Cerebellar cortex (tissue), 1 donor: ENCODE results near the gene CARD19.

Experiments used
- DNase-seq: peaks from one replicate; pipeline ENCODE4 v3.0.0-alpha.2; 2015; ENCODE audit warnings: low spot score

The CARD19 gene

GRCh38 chr9:93120846-93121315, 24.9 kb downstream of the CARD19 start:
- no peak for DNase-seq

- no peak for DNase-seq
Observed at GRCh38 chr9:93121316-93122241, 25.6 kb downstream of the CARD19 start.

DNA sequence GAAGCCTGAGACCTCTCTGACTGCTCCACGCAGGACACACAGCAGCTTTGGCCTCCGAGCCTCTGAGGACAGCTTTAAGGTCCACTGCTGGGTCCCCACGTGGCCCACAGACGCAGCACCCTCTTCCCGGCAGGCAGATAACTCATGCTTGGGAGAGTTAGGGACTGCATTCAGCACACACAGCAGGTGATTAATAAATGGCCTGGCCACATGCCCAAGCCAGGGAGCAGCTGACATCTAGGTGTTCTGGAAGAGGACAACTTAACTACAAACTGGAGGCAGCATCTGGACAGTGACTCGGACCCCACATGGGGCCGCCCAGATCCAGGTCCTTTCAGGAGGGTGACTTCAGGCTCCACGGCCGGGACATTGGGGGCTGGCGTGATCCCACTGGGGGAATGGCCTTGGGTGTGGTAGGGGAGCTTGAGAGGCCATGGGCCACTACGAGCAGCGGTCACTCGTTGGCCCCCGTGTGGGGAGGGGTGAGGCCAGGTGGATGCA, 26.8 kb downstream of the CARD19 start:
- no peak for DNase-seq

- no peak for DNase-seq
Observed at GRCh38 chr9:93123561-93124283, 27.7 kb downstream of the CARD19 start.

- DNase-seq = no peak
Observed at GRCh38 chr9:93124793-93125192, 28.8 kb downstream of the CARD19 start.

- no peak for DNase-seq
Observed at GRCh38 chr9:93125331-93125894, 29.4 kb downstream of the CARD19 start.

- no peak for DNase-seq
Observed at GRCh38 chr9:93126151-93126781, 30.2 kb downstream of the CARD19 start.

DNA sequence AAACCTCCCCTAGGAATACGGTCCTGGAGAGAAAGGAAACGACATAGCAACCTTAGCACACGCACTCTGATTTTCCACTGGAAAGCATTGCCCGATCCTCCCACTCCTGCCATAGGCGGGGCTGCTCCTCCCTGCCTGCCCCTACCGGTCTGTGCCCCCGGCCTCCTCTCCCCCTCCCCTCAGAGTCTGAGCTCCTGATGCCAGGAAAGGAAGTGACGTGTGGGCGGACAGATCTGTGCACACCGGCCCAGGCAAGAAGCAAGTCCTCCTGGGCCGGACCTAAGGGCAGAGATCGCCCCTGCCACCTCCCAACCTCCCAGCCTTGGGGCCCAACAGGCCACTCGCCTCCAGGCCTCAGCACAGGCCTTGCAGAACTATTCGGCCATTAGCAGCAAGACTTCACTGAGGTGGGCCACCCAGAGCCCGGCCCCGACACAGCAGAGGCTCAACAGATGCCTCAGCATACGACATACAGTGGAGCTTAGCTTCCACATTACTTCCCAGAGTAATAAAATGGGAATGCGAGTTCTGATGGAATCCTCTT, 30.9 kb downstream of the CARD19 start:
- no peak for DNase-seq

GRCh38 chr9:93127395-93127911, 31.4 kb downstream of the CARD19 start:
- no peak for DNase-seq

DNA sequence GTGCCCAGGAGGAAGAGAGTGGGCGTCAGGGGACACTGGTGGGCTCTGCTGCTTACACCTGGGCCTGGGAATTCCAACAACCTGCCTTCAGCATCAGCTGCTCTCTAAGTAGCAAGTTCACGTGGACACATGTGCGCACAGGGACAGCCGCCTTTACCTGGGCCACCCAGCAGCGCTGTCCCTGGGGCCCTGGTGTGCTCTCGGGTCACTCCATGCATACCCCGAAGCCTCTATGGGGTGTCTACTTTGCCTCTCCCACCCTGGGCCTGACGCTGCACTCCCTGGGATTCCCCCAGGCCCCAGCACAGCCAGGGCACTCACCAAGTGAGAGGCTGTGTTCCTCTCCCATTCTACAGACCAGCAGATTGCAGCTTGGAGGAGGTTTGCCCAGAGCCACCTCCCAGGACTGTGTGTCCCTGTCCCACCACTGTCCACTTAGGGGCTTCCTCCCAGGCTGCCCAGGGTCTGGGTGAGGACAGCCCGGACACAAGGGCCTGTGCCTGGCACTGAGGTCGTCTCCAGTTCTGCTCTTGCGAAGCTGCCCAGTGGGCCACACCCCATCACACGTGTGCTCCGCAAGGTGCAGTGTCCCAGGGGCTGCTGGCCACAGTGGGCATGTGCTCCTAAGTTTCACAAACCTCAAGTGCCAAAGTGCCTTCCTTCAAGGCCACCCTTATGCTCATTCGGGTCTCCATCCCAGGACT, 32.1 kb downstream of the CARD19 start:
- DNase-seq = no peak

DNA sequence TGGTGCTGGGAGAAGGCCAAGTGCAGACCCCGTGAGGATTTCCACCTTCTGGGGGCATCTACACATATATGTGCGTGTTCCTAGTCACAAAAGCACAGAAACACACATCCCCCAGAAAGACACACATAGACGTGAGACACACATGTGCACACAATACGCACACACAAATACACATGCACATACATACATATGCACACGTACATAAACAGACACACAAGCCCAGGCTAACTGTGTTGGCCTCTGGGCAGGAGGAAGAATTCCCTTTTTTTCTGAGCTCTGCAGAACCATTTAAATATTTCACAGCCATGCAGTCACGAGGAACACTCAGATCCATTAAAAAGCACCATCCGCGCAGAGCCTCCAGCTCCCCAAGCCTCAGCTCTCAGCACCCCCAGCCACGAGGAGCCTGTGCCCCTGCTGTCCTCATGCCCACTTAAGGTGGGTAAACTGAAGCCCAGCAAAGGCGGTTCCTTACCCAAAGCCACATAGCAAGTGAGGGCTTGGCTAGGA, 32.8 kb downstream of the CARD19 start:
- no peak for DNase-seq

- DNase-seq = no peak
Observed at GRCh38 chr9:93129286-93129685, 33.3 kb downstream of the CARD19 start.

DNA sequence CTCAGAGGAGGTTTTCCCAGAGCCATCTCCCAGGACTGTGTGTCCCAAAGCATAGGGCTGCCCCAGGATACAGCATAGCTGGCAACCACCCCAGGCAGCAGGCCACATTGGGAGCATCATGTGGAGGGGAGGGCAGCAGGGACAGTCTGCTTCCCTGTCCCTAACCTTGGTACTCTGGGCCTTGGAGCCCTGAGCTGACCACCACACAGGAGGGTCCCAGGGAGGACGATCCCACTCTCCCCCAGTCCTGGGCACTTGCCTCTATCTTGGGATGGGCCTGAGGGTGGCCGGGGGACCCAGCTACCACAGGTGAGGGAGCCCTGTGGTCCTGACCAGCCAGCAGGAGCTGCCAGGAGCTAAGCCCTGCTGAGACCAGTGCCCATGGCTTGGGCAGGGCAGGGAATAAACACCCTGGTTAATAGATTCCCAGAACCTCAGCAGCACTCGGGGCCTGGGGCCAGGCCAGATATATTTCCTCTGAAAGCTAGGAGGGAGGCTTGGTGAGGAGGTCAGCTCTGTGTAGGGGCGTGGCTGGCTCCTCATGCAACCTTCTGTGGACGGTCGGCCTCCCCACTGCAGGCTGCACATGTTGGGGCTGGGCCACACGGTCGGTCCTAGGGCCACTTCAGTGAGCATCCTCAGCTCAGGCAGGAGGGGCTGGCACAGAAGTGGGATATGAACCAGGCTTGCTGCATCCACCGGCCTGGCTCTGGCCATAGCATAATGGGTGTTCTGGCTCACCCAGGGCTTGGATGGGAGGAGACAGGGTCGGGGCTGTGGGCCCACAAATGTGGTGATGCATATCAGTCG, 33.9 kb downstream of the CARD19 start:
- DNase-seq = peak; percentile 44

GRCh38 chr9:93130861-93131481, 35.0 kb downstream of the CARD19 start:
- DNase-seq = peak; percentile 50

DNA sequence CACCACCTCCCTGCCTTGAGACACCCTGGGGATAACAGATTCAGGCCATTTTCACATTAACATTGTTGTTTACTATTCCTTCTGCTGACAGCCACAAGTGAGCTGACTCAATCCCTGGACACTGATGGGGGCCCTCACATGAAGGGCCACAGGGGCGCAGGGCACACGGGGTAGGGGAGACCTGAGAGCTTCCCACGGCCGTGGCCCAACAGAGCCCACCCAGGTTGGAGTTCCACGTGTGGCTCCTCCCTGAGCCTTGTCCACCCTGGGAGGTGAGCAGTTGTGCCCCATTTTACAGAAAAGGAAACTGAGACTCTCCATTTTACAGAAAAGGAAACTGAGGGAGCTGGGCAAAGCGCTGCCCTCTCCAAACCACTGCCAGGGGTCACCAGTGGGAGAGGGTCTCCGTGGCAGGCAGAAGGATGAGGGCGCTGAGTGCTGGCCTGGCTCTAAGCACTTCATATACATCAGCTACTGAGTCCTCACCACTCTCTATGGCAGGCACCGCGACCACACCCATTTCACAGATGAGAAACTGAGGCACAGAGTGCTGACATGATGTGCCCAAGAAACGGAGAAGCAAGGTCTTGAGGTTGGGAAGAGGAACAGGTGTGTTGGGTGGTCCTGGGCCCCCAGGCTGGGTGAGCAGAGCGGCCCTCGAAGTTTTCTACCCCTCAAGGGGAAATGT, 35.7 kb downstream of the CARD19 start:
- no peak for DNase-seq

DNA sequence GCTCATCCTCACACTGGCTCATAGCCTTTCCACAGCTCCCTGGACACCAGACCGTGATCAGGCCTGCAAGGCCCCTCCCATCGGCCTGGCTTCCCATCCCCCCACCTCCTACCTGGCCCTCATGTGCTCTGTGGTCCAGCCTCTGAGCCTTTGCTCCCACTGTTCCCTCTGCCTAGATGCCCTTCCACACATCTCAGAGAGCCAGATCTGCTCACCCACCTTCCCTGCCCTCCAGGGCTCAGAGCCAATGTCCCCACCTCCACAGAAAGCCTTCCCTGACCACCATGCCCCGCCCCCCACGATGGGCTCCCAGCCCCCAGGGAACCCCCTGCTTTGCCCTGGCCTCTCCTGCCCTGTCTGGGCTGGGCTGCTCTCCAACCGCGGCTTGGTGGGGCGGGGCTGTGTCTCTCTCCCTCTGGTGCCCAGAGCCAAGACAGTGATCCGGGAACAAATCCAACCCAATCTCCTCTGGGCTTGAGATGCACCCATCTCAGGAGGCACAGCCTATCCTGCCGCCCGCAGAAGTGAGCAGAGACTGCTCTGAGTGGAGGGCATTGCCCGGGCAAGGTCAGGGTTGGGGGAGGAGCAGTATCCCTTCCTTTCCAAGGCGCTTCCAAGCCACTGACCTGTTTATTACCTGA, 36.4 kb downstream of the CARD19 start:
- DNase-seq = peak; percentile 72

DNA sequence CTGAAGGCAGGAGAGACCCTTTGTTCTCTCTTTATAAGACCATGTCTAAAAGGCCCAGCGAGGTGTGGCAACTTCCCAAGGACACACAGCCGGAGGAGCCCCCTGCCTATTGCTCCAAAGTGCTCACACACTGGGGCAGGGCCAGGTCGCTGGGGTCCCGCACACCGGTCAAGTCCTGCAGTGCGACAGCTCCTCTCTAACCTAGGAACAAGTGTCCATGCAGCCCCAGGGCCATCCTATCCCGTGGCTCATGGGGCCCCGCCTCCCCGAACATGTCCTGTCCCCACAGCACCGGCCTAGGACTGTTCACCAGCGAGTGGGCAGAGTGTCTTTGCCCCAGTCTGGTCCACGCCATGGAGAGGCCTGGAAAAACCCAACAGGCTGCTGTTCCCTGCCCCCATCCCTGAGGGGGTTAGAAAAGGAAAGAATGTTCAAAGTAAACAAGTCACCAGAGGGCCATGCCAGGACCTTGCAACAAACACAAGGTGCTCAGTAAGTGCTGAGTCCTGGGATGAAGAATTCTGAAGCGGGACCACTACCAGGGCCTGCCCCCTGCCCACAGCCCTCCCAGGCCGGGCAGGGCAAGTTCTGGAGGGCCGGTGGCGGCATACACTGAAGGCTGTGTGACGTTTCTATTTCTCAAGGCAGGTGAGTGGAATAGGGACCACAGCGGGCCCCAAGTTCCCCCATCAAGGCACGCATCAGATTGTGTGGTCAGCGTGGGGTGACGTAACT, 37.1 kb downstream of the CARD19 start:
- DNase-seq = no peak

DNA sequence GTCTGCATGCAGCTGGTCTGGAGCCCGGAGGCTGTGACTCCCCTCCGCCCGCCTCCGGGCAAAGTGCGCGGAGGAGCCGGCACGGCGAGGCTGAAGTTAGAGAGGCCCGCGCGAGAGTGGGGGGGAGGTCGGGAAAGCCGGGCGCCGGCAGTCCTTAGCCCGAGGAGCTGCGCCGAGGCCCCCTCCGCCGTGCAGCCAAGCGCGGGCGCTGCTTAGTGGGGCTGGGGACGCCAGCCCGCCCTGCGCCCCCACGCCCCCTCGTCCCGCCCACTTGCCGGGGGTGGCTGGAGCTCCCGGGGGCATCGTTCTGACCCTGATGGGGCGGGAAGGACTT, 37.6 kb downstream of the CARD19 start:
- peak; percentile 52 for DNase-seq
